ENCODE data around the gene ZNF518A. TPM values are rescaled to one million over a fixed set of nuclear protein-coding genes. Genes with fewer than 3 reads are reported as not detected.

Gene ZNF518A
- total and polyA plus RNA-seq, 2 donors (not counting 1 experiment from before 2014, with no cell fraction given), result 7.9 to 34.8 TPM

DNA sequence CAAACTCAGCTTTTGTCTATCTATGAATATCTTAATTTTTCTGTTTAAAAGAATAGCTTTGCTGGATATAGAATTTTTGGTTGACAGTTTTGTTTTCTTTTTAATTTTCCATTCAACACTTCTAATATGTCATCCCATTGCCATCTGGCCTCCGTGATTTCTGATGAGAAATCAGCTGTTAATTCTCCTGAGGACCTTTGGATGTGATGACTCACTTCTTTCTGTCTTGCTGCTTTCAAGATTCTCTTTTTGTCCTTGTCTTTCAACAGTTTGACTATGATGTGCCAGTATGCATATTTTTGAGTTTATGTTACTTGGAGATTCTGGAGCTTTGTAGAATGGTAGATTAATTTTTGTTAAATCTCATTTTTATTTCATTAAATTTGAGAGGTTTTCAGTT is 38.4 kb downstream of the ZNF518A start:
- peaks cover 9 to 41% (median 24%) of the 10 kb centered on the region in 3 donors for H3K9me3 ChIP-seq (ENCODE audit: control extremely low read depth in 1 of 3, control insufficient read depth in 2 of 3, insufficient read depth in 1 of 3, low read length in 2 of 3)
- peaks cover 25% of the 10 kb centered on the region for H3K9me3 Mint-ChIP-seq (ENCODE audit: insufficient read depth)

GRCh38 chr10:96170230-96170629 is 40.1 kb downstream of the ZNF518A start:
- no peaks in the 10 kb centered on the region for H3K4me1 ChIP-seq (ENCODE audit: control insufficient read depth in 2 of 2, insufficient read depth in 2 of 2, low read length in 2 of 2)
- no peak overlapping the region for H3K4me2 ChIP-seq (replicated peaks; ENCODE audit: low read depth, low read length, poor library complexity, severe bottlenecking)
- ChIA-PET POLR2A (no interaction called here), CTCF (no interaction called here)
- ATAC-seq (ENCODE audit: low read depth) (no peak), DNase-seq (no peak)
- H2AFZ ChIP-seq (ENCODE audit: insufficient read depth, low read depth, low read length, poor library complexity, severe bottlenecking), result no peak overlapping the region
- H3K4me1 Mint-ChIP-seq, result no peaks in the 10 kb centered on the region
- H3K27ac Mint-ChIP-seq, result no peak overlapping the region
- no peaks in the 10 kb centered on the region for H4K20me1 ChIP-seq (ENCODE audit: control insufficient read depth, insufficient read depth, low read length, poor library complexity, severe bottlenecking)
- peaks cover 9 to 44% (median 24%) of the 10 kb centered on the region in 3 donors for H3K9me3 ChIP-seq (ENCODE audit: control extremely low read depth in 1 of 3, control insufficient read depth in 2 of 3, insufficient read depth in 1 of 3, low read length in 2 of 3)
- no peak overlapping the region for H3K9ac ChIP-seq (ENCODE audit: low read length)
- no peaks in the 10 kb centered on the region for H3K79me2 ChIP-seq (ENCODE audit: control insufficient read depth, insufficient read depth, low read length)
- peaks cover 5% of the 10 kb centered on the region for H3K27me3 Mint-ChIP-seq
- peaks cover 0 to 5% of the 10 kb centered on the region in 2 experiments for H3K36me3 ChIP-seq (replicated peaks in 1 of 2; ENCODE audit: control extremely low read depth in 1 of 2, control insufficient read depth in 1 of 2, extremely low read depth in 1 of 2, insufficient read depth in 2 of 2, low read length in 1 of 2)
- no peaks in the 10 kb centered on the region for H3K27me3 ChIP-seq (replicated peaks in 1 of 4; ENCODE audit: control extremely low read depth in 1 of 4, control insufficient read depth in 3 of 4, insufficient read depth in 4 of 4, low read length in 3 of 4)
- intact Hi-C loops (cut with micrococcal nuclease), result no loop called here
- no peak for TF ChIP-seq EZH2 (IDR thresholded peaks at IDR 0.05; ENCODE audit: borderline replicate concordance, insufficient read depth, low read depth, low read length, poor library complexity, severe bottlenecking)
- TF ChIP-seq, protein P1, sequence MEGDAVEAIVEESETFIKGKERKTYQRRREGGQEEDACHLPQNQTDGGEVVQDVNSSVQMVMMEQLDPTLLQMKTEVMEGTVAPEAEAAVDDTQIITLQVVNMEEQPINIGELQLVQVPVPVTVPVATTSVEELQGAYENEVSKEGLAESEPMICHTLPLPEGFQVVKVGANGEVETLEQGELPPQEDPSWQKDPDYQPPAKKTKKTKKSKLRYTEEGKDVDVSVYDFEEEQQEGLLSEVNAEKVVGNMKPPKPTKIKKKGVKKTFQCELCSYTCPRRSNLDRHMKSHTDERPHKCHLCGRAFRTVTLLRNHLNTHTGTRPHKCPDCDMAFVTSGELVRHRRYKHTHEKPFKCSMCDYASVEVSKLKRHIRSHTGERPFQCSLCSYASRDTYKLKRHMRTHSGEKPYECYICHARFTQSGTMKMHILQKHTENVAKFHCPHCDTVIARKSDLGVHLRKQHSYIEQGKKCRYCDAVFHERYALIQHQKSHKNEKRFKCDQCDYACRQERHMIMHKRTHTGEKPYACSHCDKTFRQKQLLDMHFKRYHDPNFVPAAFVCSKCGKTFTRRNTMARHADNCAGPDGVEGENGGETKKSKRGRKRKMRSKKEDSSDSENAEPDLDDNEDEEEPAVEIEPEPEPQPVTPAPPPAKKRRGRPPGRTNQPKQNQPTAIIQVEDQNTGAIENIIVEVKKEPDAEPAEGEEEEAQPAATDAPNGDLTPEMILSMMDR (IDR thresholded peaks at IDR 0.05), result no peak
- H3K4me3 ChIP-seq (ENCODE audit: control extremely low read depth in 1 of 5, extremely low read depth in 1 of 5, insufficient read depth in 1 of 5, low read depth in 2 of 5, low read length in 4 of 5), result no peak overlapping the region
- H3K9me3 Mint-ChIP-seq (ENCODE audit: insufficient read depth), result peaks cover 28% of the 10 kb centered on the region
- H3K27ac ChIP-seq (ENCODE audit: low read length in 2 of 2), result no peak overlapping the region
- H3K4me3 Mint-ChIP-seq, result no peak overlapping the region

More for the DNA sequence above, 38.4 kb downstream of the ZNF518A start:
- no peak overlapping the region for H3K4me3 Mint-ChIP-seq
- no peak overlapping the region for H3K9ac ChIP-seq (ENCODE audit: low read length)
- H3K4me1 Mint-ChIP-seq, result no peaks in the 10 kb centered on the region
- DNase-seq (no peak), ATAC-seq (ENCODE audit: low read depth) (no peak)
- no peaks in the 10 kb centered on the region for H3K27me3 ChIP-seq (replicated peaks in 1 of 4; ENCODE audit: control extremely low read depth in 1 of 4, control insufficient read depth in 3 of 4, insufficient read depth in 4 of 4, low read length in 3 of 4)
- ChIA-PET CTCF (no interaction called here), POLR2A (interaction anchor here (0.6 to 0.7 kb wide), 2 partner anchors 23 to 108 kb away, joined by 3 to 6 read pairs; no protein-coding TSS in a partner anchor)
- no peak overlapping the region for H3K4me3 ChIP-seq (ENCODE audit: control extremely low read depth in 1 of 5, extremely low read depth in 1 of 5, insufficient read depth in 1 of 5, low read depth in 2 of 5, low read length in 4 of 5)
- WGBS (ENCODE audit: insufficient coverage), result no CpG with 5 or more reads among the region's 1 CpG
- no peak overlapping the region for H3K4me2 ChIP-seq (replicated peaks; ENCODE audit: low read depth, low read length, poor library complexity, severe bottlenecking)
- no peaks in the 10 kb centered on the region for H3K79me2 ChIP-seq (ENCODE audit: control insufficient read depth, insufficient read depth, low read length)
- no peak for TF ChIP-seq EZH2 (IDR thresholded peaks at IDR 0.05; ENCODE audit: borderline replicate concordance, insufficient read depth, low read depth, low read length, poor library complexity, severe bottlenecking)
- TF ChIP-seq, protein P1 (IDR thresholded peaks at IDR 0.05), result no peak
- no peaks in the 10 kb centered on the region for H3K4me1 ChIP-seq (ENCODE audit: control insufficient read depth in 2 of 2, insufficient read depth in 2 of 2, low read length in 2 of 2)
- no peaks in the 10 kb centered on the region for H4K20me1 ChIP-seq (ENCODE audit: control insufficient read depth, insufficient read depth, low read length, poor library complexity, severe bottlenecking)
- no peaks in the 10 kb centered on the region for H3K27me3 Mint-ChIP-seq
- no peak overlapping the region for H3K27ac Mint-ChIP-seq
- H3K27ac ChIP-seq (ENCODE audit: low read length in 2 of 2), result no peak overlapping the region
- intact Hi-C loops (cut with micrococcal nuclease), result no loop called here
- peaks cover 0 to 5% of the 10 kb centered on the region in 2 experiments for H3K36me3 ChIP-seq (replicated peaks in 1 of 2; ENCODE audit: control extremely low read depth in 1 of 2, control insufficient read depth in 1 of 2, extremely low read depth in 1 of 2, insufficient read depth in 2 of 2, low read length in 1 of 2)
- no peak overlapping the region for H2AFZ ChIP-seq (ENCODE audit: insufficient read depth, low read depth, low read length, poor library complexity, severe bottlenecking)
